GM12878 (cell line): ENCODE data around the gene ETS1. TPM values are rescaled to one million over a fixed set of nuclear protein-coding genes. Genes with fewer than 3 reads are reported as not detected.
A peak's percentile ranks its signal among the peaks of the same experiment; 100 is the strongest.

Source experiments
- ATAC-seq: fragments of 200-7000 bp; cut with Tn5 transposase; 3 replicates; pipeline ENCODE4 v1.9.1; 2020; ENCODE audit warnings: mild to moderate bottlenecking, moderate library complexity
- BruUV-seq: library from RNA; stranded (reverse); fragments of 400-500 nt; replicated peaks from 2 replicates; lab custom pipeline; 2021; lab: Mats Ljungman, UMichigan
- CTCF ChIA-PET: fragments of 300-600 bp; sonication (Branson Sonifier 250); formaldehyde crosslinking; extraction: SDS; loops from one replicate; lab custom pipeline; 2021; ENCODE audit warnings: inconsistent platforms; lab: Yijun Ruan, JAX
- POLR2A ChIA-PET: fragments of 350-600 bp; formaldehyde crosslinking; extraction: SDS; loops from one replicate; lab custom pipeline; 2021; ENCODE audit warnings: inconsistent platforms; lab: Charles Lee
- RAD21 ChIA-PET: fragments of 300-600 bp; sonication (Branson Sonifier 250); formaldehyde crosslinking; loops from one replicate; lab custom pipeline; 2023; ENCODE audit warnings: antibody characterized with exemption; ENCODE audit not compliant: unreplicated experiment; lab: Charles Lee
- SMC1A ChIA-PET: fragments of 300-600 bp; sonication (Branson Sonifier 250); formaldehyde crosslinking; loops from one replicate; lab custom pipeline; 2023; ENCODE audit not compliant: unreplicated experiment, uncharacterized antibody; lab: Charles Lee
- DNase-seq: peaks from one replicate; pipeline ENCODE4 v3.0.0-alpha.2; 2011; ENCODE audit warnings: low read depth, low spot score
- FAIRE-seq: peaks from 3 replicates; lab custom pipeline; 2011; peaks lifted over from hg19 to GRCh38; lab: Jason Lieb, UNC
- H2AFZ ChIP-seq: 2 replicates; pipeline ENCODE4 v1.6.0; 2011; ENCODE audit warnings: low read depth, low read length, control low read depth; ENCODE audit not compliant: control insufficient read depth
- H3K27ac ChIP-seq: 2 replicates; pipeline ENCODE4 v1.5.1; 2011; ENCODE audit warnings: control low read depth; ENCODE audit not compliant: control insufficient read depth, insufficient read depth
- H3K27me3 ChIP-seq, 2 experiments: replicated peaks in 1 of 2; 2 replicates each; pipeline versions ENCODE4 v1.6.0 to v1.6.1; 2011; ENCODE audit warnings: low read length in 1 of 2; ENCODE audit not compliant: control insufficient read depth in 2 of 2, insufficient read depth in 2 of 2
- H3K36me3 ChIP-seq, 2 experiments: 2 replicates each; pipeline ENCODE4 v1.5.1; 2011; ENCODE audit warnings: low read length in 1 of 2; ENCODE audit not compliant: control insufficient read depth in 2 of 2, insufficient read depth in 2 of 2
- H3K4me1 ChIP-seq: 2 replicates; pipeline ENCODE4 v1.6.1; 2011; ENCODE audit warnings: mild to moderate bottlenecking, low read length, moderate library complexity, mixed read lengths; ENCODE audit not compliant: control insufficient read depth, insufficient read depth
- H3K4me2 ChIP-seq: 2 replicates; pipeline ENCODE4 v1.6.0; 2011; ENCODE audit warnings: control low read depth; ENCODE audit not compliant: control insufficient read depth, insufficient read depth
- H3K4me3 ChIP-seq: fragments of 200-600 bp; sonication (generic); 2 replicates; pipeline ENCODE4 v1.5.1; 2016
- H3K79me2 ChIP-seq: 2 replicates; pipeline ENCODE4 v1.6.0; 2011; ENCODE audit warnings: low read length; ENCODE audit not compliant: control insufficient read depth, insufficient read depth
- H3K9ac ChIP-seq: 2 replicates; pipeline ENCODE4 v1.8.0; 2011; ENCODE audit warnings: low read length, control low read depth, mixed read lengths; ENCODE audit not compliant: control insufficient read depth, insufficient read depth
- H3K9me3 ChIP-seq: replicated peaks from 3 replicates; pipeline ENCODE4 v1.5.1; 2011; ENCODE audit warnings: mild to moderate bottlenecking, low read length; ENCODE audit not compliant: control insufficient read depth, insufficient read depth
- H4K20me1 ChIP-seq: 2 replicates; pipeline ENCODE4 v1.6.0; 2011; ENCODE audit not compliant: control insufficient read depth, insufficient read depth
- ETV6 ChIP-seq, 2 experiments: fragments of 450-650 bp in 1 of 2; IDR thresholded peaks in 1 of 2; conservative IDR thresholded peaks in 1 of 2; 2 replicates each; pipeline ENCODE4 v1.6.1; 2014; ENCODE audit warnings: antibody characterized with exemption in 1 of 2, borderline replicate concordance in 1 of 2, low read depth in 1 of 2, mild to moderate bottlenecking in 1 of 2, moderate library complexity in 1 of 2
- FOS ChIP-seq: IDR thresholded peaks from 3 replicates; pipeline ENCODE4 v1.6.1; 2011; ENCODE audit warnings: borderline replicate concordance; ENCODE audit not compliant: insufficient read length; ENCODE audit errors: extremely low read depth
- GABPA ChIP-seq: IDR thresholded peaks from 2 replicates; pipeline ENCODE4 v1.6.1; 2014; ENCODE audit warnings: antibody characterized with exemption, low read depth, mild to moderate bottlenecking, inconsistent platforms
- HCFC1 ChIP-seq: fragments of 150-350 bp; IDR thresholded peaks from 2 replicates; pipeline ENCODE4 v1.6.1; 2014; ENCODE audit warnings: low read length
- IKZF1 ChIP-seq: fragments of 450-650 bp; conservative IDR thresholded peaks from 2 replicates; pipeline ENCODE4 v1.6.1; 2017; ENCODE audit warnings: antibody characterized with exemption, mild to moderate bottlenecking
- IKZF2 ChIP-seq, 2 experiments: fragments of 450-650 bp; IDR thresholded peaks; 2 replicates each; pipeline ENCODE4 v1.6.1; 2017; ENCODE audit warnings: mild to moderate bottlenecking in 2 of 2, moderate library complexity in 2 of 2
- MEF2A ChIP-seq: IDR thresholded peaks from 2 replicates; pipeline ENCODE4 v1.6.1; 2011; ENCODE audit warnings: low read depth, mild to moderate bottlenecking, low read length, moderate library complexity; ENCODE audit not compliant: insufficient read depth
- MEF2B ChIP-seq: fragments of 450-650 bp; IDR thresholded peaks from 2 replicates; pipeline ENCODE4 v1.6.1; 2018; ENCODE audit warnings: mild to moderate bottlenecking, moderate library complexity; ENCODE audit not compliant: partially characterized antibody, poor library complexity, severe bottlenecking
- PBX3 ChIP-seq: IDR thresholded peaks from 2 replicates; pipeline ENCODE4 v1.6.1; 2011; ENCODE audit warnings: mild to moderate bottlenecking, low read depth, low read length, moderate library complexity; ENCODE audit not compliant: insufficient replicate concordance
- SP1 ChIP-seq: IDR thresholded peaks from one replicate; pipeline ENCODE4 v1.6.1; 2011; ENCODE audit warnings: low read depth, low read length
- SRF ChIP-seq, 2 experiments: IDR thresholded peaks; 2 replicates each; pipeline ENCODE4 v1.6.1; 2011; ENCODE audit warnings: low read depth in 2 of 2, low read length in 2 of 2, mild to moderate bottlenecking in 1 of 2, moderate library complexity in 1 of 2
- TAF1 ChIP-seq: IDR thresholded peaks from 2 replicates; pipeline ENCODE4 v1.6.1; 2011; ENCODE audit warnings: mild to moderate bottlenecking, low read depth, low read length, borderline replicate concordance
- YY1 ChIP-seq: IDR thresholded peaks from 2 replicates; pipeline ENCODE4 v1.6.1; 2011; ENCODE audit warnings: low read depth, mild to moderate bottlenecking, low read length
- WGBS: methylation state at CpG from one replicate; pipeline ENCODE4 v1.1.6; 2016; ENCODE audit warnings: low lambda C conversion rate; ENCODE audit not compliant: insufficient replicate concordance, insufficient coverage; ENCODE audit errors: missing lambda C conversion rate; 5-methylcytosine and 5-hydroxymethylcytosine counted together
- in situ Hi-C: fragments of 300-500 bp; cut with MboI; formaldehyde crosslinking; loops from 9 replicates; pipeline ENCODE4 v1.14.3; 2018; ENCODE audit warnings: mixed read lengths
- intact Hi-C: fragments of 100-400 bp; cut with micrococcal nuclease; formaldehyde crosslinking; loops from one replicate; pipeline ENCODE4 v1.14.2; 2022; ENCODE audit not compliant: unreplicated experiment
- polyA plus RNA-seq, 11 experiments: library from polyadenylated mRNA; depleted of rRNA in 4 of 11; unstranded in 6 of 11; stranded (reverse) in 5 of 11; fragments of >200 nt; fragmentation: Nextera tagmentation in 4 of 11; fragmentation: Illumina TruSeq in 1 of 11; extraction: Ambion mirVana in 4 of 11; extraction: Trizol in 1 of 11; gene quantifications; 1 replicate in 1 of 11; 2 replicates in 10 of 11; pipeline versions ENCODE4 v1.2.1 to v1.2.3, GENCODE V29; 2011 to 2016; ENCODE audit warnings: inconsistent platforms in 2 of 11, missing spikeins in 2 of 11, low read depth in 1 of 11
- total RNA-seq, 4 experiments: library from RNA; depleted of rRNA in 3 of 4; stranded (reverse); fragments of >200 nt in 3 of 4; fragmentation: Illumina TruSeq in 1 of 4; extraction: Trizol in 1 of 4; gene quantifications; 2 replicates each; pipeline versions ENCODE4 v1.2.1 to v1.2.3, GENCODE V29; 2013 to 2021

ETS1 gene
- total and polyA plus RNA-seq, 10 of the 15 experiments (the other 5 are each of a cell fraction or from before 2014, with no cell fraction given), result 12.5 to 112 (median 55.5) TPM

GRCh38 chr11:128621601-128622501 lies 34.5 kb upstream of the ETS1 start:
- FAIRE-seq, result no peak

GRCh38 chr11:128620309-128621100 lies 33.1 kb upstream of the ETS1 start:
- FAIRE-seq, result no peak
- no TSS peak for BruUV-seq
- no peak for TF ChIP-seq TAF1
- TF ChIP-seq GABPA, result no peak
- TF ChIP-seq ETV6 (conservative IDR thresholded peaks at IDR 0.05 in 1 of 2, IDR thresholded peaks at IDR 0.05 in 1 of 2; ENCODE audit: borderline replicate concordance in 1 of 2, low read depth in 1 of 2), result no peak
- TF ChIP-seq MEF2A, result no peak
- TF ChIP-seq HCFC1, result no peak
- TF ChIP-seq PBX3, result no peak
- TF ChIP-seq IKZF1, result no peak
- no peak for TF ChIP-seq IKZF2 (IDR thresholded peaks at IDR 0.05)
- TF ChIP-seq SP1, result no peak
- no peak for TF ChIP-seq SRF (IDR thresholded peaks at IDR 0.05; ENCODE audit: low read depth in 2 of 2, low read length in 2 of 2)
- TF ChIP-seq YY1, result no peak

More at GRCh38 chr11:128621601-128622501, 34.5 kb upstream of the ETS1 start:
- H4K20me1 ChIP-seq, result no peaks in the 10 kb centered on the region
- SMC1A ChIA-PET, result interaction anchor here (0.9 to 23.9 kb wide), 7 partner anchors 3 to 209 kb away, joined by 3 to 596 read pairs (median 56); no protein-coding TSS in a partner anchor
- H3K4me3 ChIP-seq, result no peak overlapping the region
- ATAC-seq (no peak), DNase-seq (no peak)
- H3K4me1 ChIP-seq, result peaks cover 48% of the 10 kb centered on the region
- H3K27ac ChIP-seq, result no peak overlapping the region
- H3K4me2 ChIP-seq, result no peak overlapping the region
- H3K9me3 ChIP-seq, result no peaks in the 10 kb centered on the region
- no peak overlapping the region for H2AFZ ChIP-seq
- H3K36me3 ChIP-seq, result no peaks in the 10 kb centered on the region
- no peak overlapping the region for H3K9ac ChIP-seq
- POLR2A ChIA-PET, result interaction anchor here (0.9 to 7.3 kb wide), 3 partner anchors 11 to 101 kb away, joined by 3 to 83 read pairs (median 3); no protein-coding TSS in a partner anchor
- CTCF ChIA-PET, result interaction anchor here (0.6 to 17.7 kb wide), 7 partner anchors 9 to 339 kb away, joined by 3 to 444 read pairs (median 4); no protein-coding TSS in a partner anchor
- no peaks in the 10 kb centered on the region; the same call in 1 of the 2 replicates for H3K79me2 ChIP-seq
- WGBS, result 90% methylated on average over 17 of the region's 17 CpGs
- intact Hi-C loops, result no loop called here
- BruUV-seq, result no TSS peak
- in situ Hi-C loops, result no loop called here
- RAD21 ChIA-PET, result interaction anchor here (1.0 to 7.7 kb wide), 8 partner anchors 8 to 149 kb away, joined by 3 to 87 read pairs (median 26); no protein-coding TSS in a partner anchor
- no peaks in the 10 kb centered on the region for H3K27me3 ChIP-seq
- TF ChIP-seq MEF2B (peak; percentile 38), FOS (no peak)

More at GRCh38 chr11:128620309-128621100, 33.1 kb upstream of the ETS1 start:
- Histone ChIP-seq H3K4me3 (no peak overlapping the region), H3K4me2 (no peak overlapping the region; the same call in 1 of the 2 replicates), H3K9ac (no peak overlapping the region), H3K36me3 (no peaks in the 10 kb centered on the region), H3K4me1 (peaks cover 34% of the 10 kb centered on the region), H3K9me3 (no peaks in the 10 kb centered on the region), H4K20me1 (no peaks in the 10 kb centered on the region), H3K27me3 (no peaks in the 10 kb centered on the region), H3K27ac (no peak overlapping the region), H3K79me2 (no peaks in the 10 kb centered on the region), H2AFZ (peak overlapping the region; percentile 56)
- WGBS, result 53% methylated on average over 9 of the region's 9 CpGs
- DNase-seq, result no peak
- ChIA-PET RAD21 (interaction anchor here (1.0 to 7.7 kb wide), 4 partner anchors 8 to 100 kb away, joined by 3 to 87 read pairs (median 16); no protein-coding TSS in a partner anchor), SMC1A (interaction anchor here (0.8 to 23.9 kb wide), 8 partner anchors 5 to 109 kb away, joined by 3 to 596 read pairs (median 30); no protein-coding TSS in a partner anchor), POLR2A (interaction anchor here (7.3 kb wide), 1 partner anchor 10 kb away, joined by 83 read pairs; no protein-coding TSS in a partner anchor), CTCF (interaction anchor here (1.0 to 17.7 kb wide), 8 partner anchors 8 to 211 kb away, joined by 3 to 444 read pairs (median 4); no protein-coding TSS in a partner anchor)
- in situ Hi-C loops, result no loop called here
- ATAC-seq, result no peak
- intact Hi-C loops, result no loop called here
